Endothelial cell of umbilical vein (primary cell): ENCODE results near the gene TBC1D9B. TPM values are rescaled to one million over a fixed set of nuclear protein-coding genes. Genes with fewer than 3 reads are reported as not detected.

Experiments
- BruUV-seq: library from RNA; stranded (reverse); fragments of 400-500 nt; replicated peaks from 2 replicates; lab custom pipeline; 2021; lab: Mats Ljungman, UMichigan
- CTCF ChIA-PET: fragments of 300-600, 350-600 bp; sonication (Branson Sonifier 250); formaldehyde crosslinking; loops from one replicate; lab custom pipeline; 2021; ENCODE audit warnings: antibody characterized with exemption, inconsistent platforms; lab: Charles Lee
- POLR2A ChIA-PET: fragments of 300-600, 350-600 bp; sonication (Branson Sonifier 250); formaldehyde crosslinking; loops from one replicate; lab custom pipeline; 2021; ENCODE audit warnings: antibody characterized with exemption, inconsistent platforms; lab: Charles Lee
- DNase-seq: peaks from one replicate; pipeline ENCODE4 v3.0.0-alpha.2; 2011; ENCODE audit warnings: low read depth, low spot score
- FAIRE-seq: peaks from 2 replicates; lab custom pipeline; 2011; peaks lifted over from hg19 to GRCh38; lab: Jason Lieb, UNC
- H2AFZ ChIP-seq: 2 replicates; pipeline ENCODE4 v1.6.0; 2012; ENCODE audit warnings: low read depth, low read length, control low read depth, inconsistent platforms
- H3K27ac ChIP-seq: 2 replicates; pipeline ENCODE4 v1.5.1; 2011; ENCODE audit warnings: low read depth, mild to moderate bottlenecking, control low read depth, low read length, moderate library complexity; ENCODE audit not compliant: insufficient read depth
- H3K27me3 ChIP-seq, 2 experiments: 2 replicates each; pipeline versions ENCODE4 v1.6.0 to v1.6.1; 2011; ENCODE audit warnings: low read length in 2 of 2, mixed read lengths in 1 of 2; ENCODE audit not compliant: control insufficient read depth in 2 of 2, insufficient read depth in 2 of 2
- H3K36me3 ChIP-seq, 2 experiments: 2 replicates in 1 of 2; 3 replicates in 1 of 2; pipeline ENCODE4 v1.5.1; 2011; ENCODE audit warnings: low read length in 2 of 2, mild to moderate bottlenecking in 1 of 2, moderate library complexity in 1 of 2; ENCODE audit not compliant: control insufficient read depth in 2 of 2, insufficient read depth in 2 of 2; ENCODE audit errors: extremely low read depth in 1 of 2
- H3K4me1 ChIP-seq: 3 replicates; pipeline ENCODE4 v1.5.1; 2011; ENCODE audit warnings: mild to moderate bottlenecking, low read length; ENCODE audit not compliant: control insufficient read depth, insufficient read depth; ENCODE audit errors: extremely low read depth
- H3K4me2 ChIP-seq: 2 replicates; pipeline ENCODE4 v1.6.1; 2011; ENCODE audit warnings: low read length, control low read depth, mixed read lengths; ENCODE audit not compliant: insufficient read depth
- H3K4me3 ChIP-seq, 3 experiments: fragments of 200-600 bp in 1 of 3; sonication (generic), shearing (Covaris generic) in 1 of 3; replicated peaks in 1 of 3; 2 replicates each; pipeline ENCODE4 v1.5.1; 2011 to 2016; ENCODE audit warnings: control low read depth in 3 of 3, low read length in 3 of 3, mild to moderate bottlenecking in 2 of 3, inconsistent platforms in 1 of 3, low read depth in 1 of 3, moderate library complexity in 1 of 3; ENCODE audit not compliant: insufficient read depth in 1 of 3
- H3K79me2 ChIP-seq: 2 replicates; pipeline ENCODE4 v1.6.0; 2012; ENCODE audit warnings: low read length, inconsistent platforms; ENCODE audit not compliant: control insufficient read depth, insufficient read depth
- H3K9ac ChIP-seq: replicated peaks from 2 replicates; pipeline ENCODE3; 2011; ENCODE audit warnings: low read length, control low read depth; ENCODE audit not compliant: insufficient read depth; ENCODE audit errors: extremely low read depth
- H3K9me1 ChIP-seq: replicated peaks from 3 replicates; pipeline ENCODE4 v1.6.0; 2011; ENCODE audit warnings: mild to moderate bottlenecking, low read length; ENCODE audit not compliant: control insufficient read depth, insufficient read depth; ENCODE audit errors: extremely low read depth
- H3K9me3 ChIP-seq: replicated peaks from 2 replicates; pipeline ENCODE4 v1.5.1; 2012; ENCODE audit warnings: low read length, inconsistent platforms; ENCODE audit not compliant: control insufficient read depth, insufficient read depth
- H4K20me1 ChIP-seq: replicated peaks from 2 replicates; pipeline ENCODE3; 2011; ENCODE audit warnings: mild to moderate bottlenecking, low read length; ENCODE audit not compliant: control insufficient read depth, insufficient read depth; ENCODE audit errors: extremely low read depth
- CTCF ChIP-seq, 2 donors: IDR thresholded peaks; 1 replicate in 1 of 2; 2 replicates in 1 of 2; pipeline ENCODE4 v1.5.1; 2011; ENCODE audit warnings: low read length in 2 of 2, mild to moderate bottlenecking in 2 of 2, moderate library complexity in 2 of 2, control low read depth in 1 of 2, inconsistent platforms in 1 of 2, low read depth in 1 of 2; ENCODE audit not compliant: insufficient read depth in 1 of 2; ENCODE audit errors: extremely low read depth in 1 of 2
- EZH2 ChIP-seq: IDR thresholded peaks from 2 replicates; pipeline ENCODE4 v1.6.1; 2012; ENCODE audit warnings: borderline replicate concordance, low read depth, mild to moderate bottlenecking, moderate library complexity, low read length, inconsistent platforms; ENCODE audit not compliant: severe bottlenecking
- FOS ChIP-seq: IDR thresholded peaks from 2 replicates; pipeline ENCODE4 v1.6.1; 2011; ENCODE audit warnings: mild to moderate bottlenecking, low read length, moderate library complexity, borderline replicate concordance; ENCODE audit not compliant: insufficient read depth
- GATA2 ChIP-seq: IDR thresholded peaks from 2 replicates; pipeline ENCODE4 v1.7.0; 2011; ENCODE audit warnings: low read depth, mild to moderate bottlenecking, moderate library complexity, mixed read lengths, low read length; ENCODE audit not compliant: insufficient read length, insufficient read depth
- JUN ChIP-seq: IDR thresholded peaks from 2 replicates; pipeline ENCODE4 v1.6.1; 2011; ENCODE audit warnings: borderline replicate concordance, low read depth; ENCODE audit not compliant: insufficient read length, insufficient read depth
- MAX ChIP-seq: IDR thresholded peaks from 2 replicates; pipeline ENCODE4 v1.6.1; 2011; ENCODE audit not compliant: insufficient read depth, insufficient read length
- MYC ChIP-seq: IDR thresholded peaks from one replicate; pipeline ENCODE4 v1.6.1; 2011; ENCODE audit warnings: mild to moderate bottlenecking, low read depth, low read length
- POLR2A ChIP-seq: IDR thresholded peaks from 2 replicates; pipeline ENCODE4 v1.6.1; 2012; ENCODE audit warnings: low read depth, mild to moderate bottlenecking, control low read depth, low read length
- POLR2AphosphoS5 ChIP-seq: IDR thresholded peaks from 2 replicates; pipeline ENCODE4 v1.6.1; 2012; ENCODE audit warnings: low read depth, mild to moderate bottlenecking, control low read depth, low read length, moderate library complexity; ENCODE audit not compliant: insufficient read depth
- dilution Hi-C: fragments of 300-500 bp; cut with MboI; formaldehyde crosslinking; loops from one replicate; pipeline ENCODE4 v1.15.0; 2019; ENCODE audit warnings: low sequenced_read_pairs; ENCODE audit not compliant: extremely low pct_ligation_motif_present
- intact Hi-C: fragments of 100-400 bp; cut with micrococcal nuclease; formaldehyde crosslinking; loops from one replicate; pipeline ENCODE4 v1.10.0; 2022
- polyA plus RNA-seq, 4 experiments: library from polyadenylated mRNA; depleted of rRNA in 3 of 4; stranded (reverse) in 3 of 4; unstranded in 1 of 4; fragments of >200 nt; gene quantifications; 2 replicates each; pipeline versions ENCODE4 v1.2.1 to v1.2.3, GENCODE V29; 2011 to 2012; ENCODE audit warnings: missing spikeins in 1 of 4
- total RNA-seq: library from RNA; stranded (reverse); gene quantifications from 2 replicates; pipeline ENCODE4 v1.2.3, GENCODE V29; 2021

Gene TBC1D9B
- total and polyA plus RNA-seq, 2 donors (not counting 3 experiments of a cell fraction or from before 2014, with no cell fraction given): 82.8 to 150 TPM

GRCh38 chr5:179812997-179813607 is 94.6 kb downstream of the TBC1D9B start:
- Histone ChIP-seq H3K27ac (no peak overlapping the region), H4K20me1 (no peaks in the 10 kb centered on the region), H3K36me3 (peaks cover 0 to 4% of the 10 kb centered on the region in 2 experiments), H3K79me2 (no peaks in the 10 kb centered on the region), H3K4me2 (no peak overlapping the region), H3K27me3 (no peaks in the 10 kb centered on the region), H3K9me3 (no peaks in the 10 kb centered on the region), H3K9ac (no peak overlapping the region), H3K9me1 (no peaks in the 10 kb centered on the region), H3K4me3 (no peak overlapping the region), H3K4me1 (peaks cover under 1% of the 10 kb centered on the region), H2AFZ (no peak overlapping the region)
- TF ChIP-seq JUN: no peak
- TF ChIP-seq MYC: no peak
- TF ChIP-seq EZH2: no peak
- ChIA-PET POLR2A (no interaction called here), CTCF (interaction anchor here (1.3 to 1.6 kb wide), 2 partner anchors 11 to 81 kb away, joined by 3 to 5 read pairs; partner anchors contain the start of gene MAML1)
- DNase-seq (no peak), FAIRE-seq (no peak)
- no TSS peak for BruUV-seq
- intact Hi-C loops: no loop called here
- dilution Hi-C loops: no loop called here

GRCh38 chr5:179812135-179812825 is 95.4 kb downstream of the TBC1D9B start:
- FAIRE-seq (no peak), DNase-seq (no peak)
- Histone ChIP-seq H3K79me2 (no peaks in the 10 kb centered on the region), H3K9ac (no peak overlapping the region), H2AFZ (no peak overlapping the region), H3K4me2 (no peak overlapping the region), H3K36me3 (peaks cover 0 to 4% of the 10 kb centered on the region in 2 experiments), H3K4me3 (no peak overlapping the region), H3K4me1 (peaks cover 4% of the 10 kb centered on the region), H3K9me1 (no peaks in the 10 kb centered on the region), H4K20me1 (no peaks in the 10 kb centered on the region), H3K9me3 (no peaks in the 10 kb centered on the region), H3K27me3 (no peaks in the 10 kb centered on the region), H3K27ac (no peak overlapping the region)
- intact Hi-C loops: no loop called here
- BruUV-seq: no TSS peak
- TF ChIP-seq EZH2: no peak
- no peak for TF ChIP-seq FOS
- no peak for TF ChIP-seq GATA2
- no peak for TF ChIP-seq MYC
- no peak for TF ChIP-seq JUN
- no peak for TF ChIP-seq POLR2AphosphoS5
- TF ChIP-seq MAX: no peak
- TF ChIP-seq CTCF (IDR thresholded peaks at IDR 0.05; ENCODE audit: extremely low read depth in 1 of 2, insufficient read depth in 1 of 2, low read depth in 1 of 2, low read length in 2 of 2): no peak
- no peak for TF ChIP-seq POLR2A
- ChIA-PET CTCF (no interaction called here), POLR2A (no interaction called here)
- dilution Hi-C loops: no loop called here
